Peyer's patch (tissue), 4 donors: ENCODE results near the gene ATP9A.

Experiments used
- CTCF ChIP-seq, 6 experiments: fragments of 450-650 bp in 4 of 6; fragments of 200-600 bp in 2 of 6; sonication (generic) in 1 of 6; IDR thresholded peaks; one replicate each; pipeline ENCODE4 v1.5.1; 2017 to 2019; ENCODE audit warnings: antibody characterized with exemption in 6 of 6, mild to moderate bottlenecking in 3 of 6, moderate library complexity in 1 of 6
- POLR2A ChIP-seq, 2 donors: fragments of 450-650 bp; IDR thresholded peaks; one replicate each; pipeline ENCODE4 v1.5.1; 2017; ENCODE audit warnings: antibody characterized with exemption in 2 of 2, mild to moderate bottlenecking in 2 of 2, moderate library complexity in 2 of 2

DNA sequence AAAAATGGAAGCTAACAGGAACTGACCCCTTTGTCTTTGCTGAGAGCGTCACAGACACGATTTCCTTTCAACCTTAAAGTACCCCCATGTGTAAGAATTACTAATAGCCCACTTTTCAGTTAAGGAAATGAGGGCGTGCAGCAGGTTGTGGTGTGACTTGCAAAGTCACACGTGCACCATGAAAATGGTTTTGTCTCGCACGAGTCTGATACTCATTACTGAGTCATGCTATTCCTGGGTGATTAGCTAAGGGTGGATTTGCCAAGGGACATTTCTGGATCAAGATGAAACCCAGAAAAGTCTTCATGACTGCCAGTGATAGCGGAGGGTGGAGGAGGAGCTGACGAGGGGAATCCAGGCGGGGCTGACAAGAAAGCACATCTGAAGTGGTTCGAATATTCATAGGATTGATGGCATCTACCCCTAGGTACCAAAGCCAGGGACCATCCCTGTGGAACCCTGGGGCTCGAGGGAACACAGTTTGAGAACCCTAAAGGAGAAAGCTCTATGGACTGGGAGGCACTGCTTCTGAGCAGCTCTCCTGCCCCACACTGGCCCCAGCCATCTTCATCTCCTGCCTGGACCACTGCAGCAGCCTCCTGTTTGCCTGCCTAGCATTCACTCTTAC, 213.5 kb downstream of the ATP9A start:
- TF ChIP-seq POLR2A (IDR thresholded peaks at IDR 0.05) (no peak), CTCF (IDR thresholded peaks at IDR 0.05) (no peak)
